GM21619 (cell line): ENCODE measurements around the gene TTC34.

Experiments
- ATAC-seq: cut with Tn5 transposase; IDR thresholded peaks from one replicate; pipeline ENCODE4 v1.9.1; 2021; ENCODE audit not compliant: unreplicated experiment

The TTC34 gene

DNA sequence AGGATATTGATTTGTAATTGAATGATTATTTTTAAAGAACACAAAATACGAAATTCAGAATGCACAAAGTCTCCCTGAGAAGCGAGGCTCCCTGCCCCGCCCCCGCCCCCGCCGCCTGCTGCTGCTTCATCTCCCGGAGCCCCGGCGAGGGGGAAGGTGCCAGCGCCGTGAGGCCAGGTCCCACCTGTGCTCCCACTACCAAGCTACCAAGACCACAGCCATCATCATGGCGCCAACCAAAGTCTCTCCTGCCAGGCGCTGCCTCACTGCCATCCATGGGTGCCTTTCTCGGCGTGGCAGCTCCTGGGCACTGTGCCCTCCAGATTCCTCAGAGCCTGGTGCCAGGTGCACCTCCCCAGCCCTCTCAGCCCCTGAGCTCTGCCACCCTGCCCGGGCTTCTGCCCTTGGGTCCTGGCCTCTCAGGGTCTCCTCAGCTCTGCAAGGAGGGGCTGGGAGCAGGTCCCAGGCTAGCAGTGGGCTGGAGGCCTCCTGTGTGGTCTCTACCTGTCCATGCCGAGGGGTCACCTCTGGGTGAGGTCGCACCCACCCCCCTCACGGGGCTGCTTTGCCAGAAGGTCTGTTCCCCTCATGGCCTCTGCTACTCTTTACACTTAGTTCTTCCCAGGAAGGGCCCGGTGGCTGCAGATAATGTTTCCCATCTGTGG, 29.4 kb upstream of the TTC34 start:
- ATAC-seq: no peak

DNA sequence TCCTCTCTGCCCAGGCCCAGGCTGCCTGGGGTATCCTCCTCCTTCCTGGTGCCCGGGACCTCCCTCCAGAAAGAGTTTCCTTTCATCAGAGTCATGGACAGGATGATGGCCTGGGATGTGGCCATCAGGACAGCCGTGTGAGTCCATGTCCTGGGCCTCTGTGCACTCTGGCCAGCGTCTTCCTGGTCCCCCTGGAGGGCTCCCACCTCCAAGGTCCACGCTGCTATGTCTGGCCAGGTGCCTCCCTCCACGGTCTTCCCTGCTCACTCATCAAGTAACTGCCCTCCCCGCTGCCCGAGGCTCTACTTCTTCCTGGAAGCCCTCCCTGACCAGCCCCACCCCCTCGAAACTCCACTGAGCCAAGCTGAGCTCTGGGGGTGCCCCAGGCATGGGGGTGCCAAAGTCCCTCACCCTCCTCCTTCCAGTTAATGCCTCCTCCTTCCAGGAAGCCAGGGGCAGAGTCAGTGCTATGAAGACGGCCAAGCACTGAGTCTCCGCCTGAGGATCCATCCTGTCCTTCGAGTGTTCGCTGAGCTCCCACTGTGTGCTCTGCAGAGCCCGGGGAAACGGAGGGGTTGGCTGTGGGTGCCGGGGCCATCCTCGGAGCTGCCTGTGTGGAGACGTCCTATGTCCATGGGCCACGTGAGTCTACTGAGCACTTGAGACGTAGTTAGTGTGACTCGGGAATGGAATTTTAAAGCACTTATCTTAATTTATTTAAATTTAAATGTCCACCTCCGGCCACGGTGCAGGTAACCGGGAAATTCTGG, 28.5 kb upstream of the TTC34 start:
- no peak for ATAC-seq

DNA sequence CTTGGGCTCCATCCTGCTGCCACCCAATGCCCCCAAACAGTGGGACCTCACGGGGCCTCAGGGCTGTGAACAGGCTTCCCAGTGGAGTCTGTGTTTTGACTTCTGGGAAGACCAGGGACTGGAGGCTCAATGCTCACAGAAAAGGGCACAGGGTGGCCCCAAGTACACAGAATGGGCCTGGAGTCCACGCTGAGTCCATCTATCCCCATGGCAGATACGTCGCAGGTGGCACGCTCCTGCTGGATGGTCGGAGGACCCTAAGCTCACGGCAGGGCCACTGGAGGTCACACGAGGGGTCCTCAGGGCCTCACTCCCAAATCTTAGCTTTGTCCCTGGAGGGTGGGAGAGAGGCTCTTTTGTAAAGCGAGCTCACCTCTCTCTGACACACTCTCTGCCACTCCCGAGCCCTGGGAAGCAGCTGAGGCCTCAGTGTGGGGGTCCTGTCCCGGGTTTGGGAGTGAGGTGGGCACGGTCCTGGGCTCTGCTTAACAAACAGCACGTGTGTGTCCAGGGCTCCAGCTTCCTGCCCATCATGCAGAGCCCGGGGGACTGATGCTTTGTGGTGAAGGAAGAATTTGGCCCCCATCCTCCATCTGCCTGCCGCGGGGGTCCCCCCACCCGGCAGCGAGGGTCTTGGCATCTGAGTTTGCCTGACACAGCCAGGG, 27.2 kb upstream of the TTC34 start:
- no peak for ATAC-seq

DNA sequence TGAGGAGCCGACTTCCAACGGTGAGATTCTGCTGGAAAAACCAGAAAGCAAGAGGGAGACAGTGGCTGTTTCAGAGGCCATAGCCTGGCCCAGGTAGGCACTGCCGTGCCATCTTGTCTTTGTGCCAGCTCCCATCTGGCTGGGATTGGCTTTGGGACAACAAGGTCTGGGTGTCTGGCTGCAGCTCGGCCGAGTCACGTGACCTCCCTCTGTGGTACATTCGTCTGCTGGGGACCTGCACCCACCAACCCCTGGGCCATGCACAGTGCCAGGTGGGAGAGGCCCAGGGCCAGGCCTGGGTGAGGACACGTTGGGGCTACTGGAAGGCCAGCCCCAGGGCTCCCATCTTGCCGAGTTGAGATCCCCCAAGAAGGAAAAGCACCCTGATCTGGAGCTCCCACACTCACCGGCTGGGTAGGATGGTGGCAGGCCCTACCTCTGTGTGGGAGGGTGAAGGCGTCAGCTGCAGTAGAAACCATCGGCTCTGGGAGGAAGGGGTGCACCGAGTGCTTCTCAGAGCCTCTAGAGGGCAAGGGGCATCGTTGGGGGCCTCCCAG, 25.3 kb upstream of the TTC34 start:
- no peak for ATAC-seq

DNA sequence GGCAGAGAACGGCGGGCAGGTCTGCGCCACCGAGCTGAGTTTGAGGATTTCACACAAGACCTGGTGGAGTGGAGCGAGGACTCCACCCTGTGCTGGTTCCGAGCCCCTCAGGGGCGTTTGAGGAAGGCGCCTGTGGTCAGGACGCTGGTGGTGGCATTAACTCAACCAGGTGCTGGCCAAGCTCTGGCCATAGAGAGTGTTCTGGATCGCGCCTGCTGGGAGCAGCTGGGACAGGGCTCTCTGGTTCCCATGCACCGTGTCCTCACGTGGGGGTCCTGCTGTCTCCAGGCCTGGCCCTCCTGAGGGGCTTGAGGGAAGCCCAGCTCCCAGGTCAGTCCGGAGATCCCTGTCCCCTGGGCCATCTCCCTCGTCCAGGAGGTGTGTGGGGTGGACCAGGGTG, 24.8 kb upstream of the TTC34 start:
- no peak for ATAC-seq

DNA sequence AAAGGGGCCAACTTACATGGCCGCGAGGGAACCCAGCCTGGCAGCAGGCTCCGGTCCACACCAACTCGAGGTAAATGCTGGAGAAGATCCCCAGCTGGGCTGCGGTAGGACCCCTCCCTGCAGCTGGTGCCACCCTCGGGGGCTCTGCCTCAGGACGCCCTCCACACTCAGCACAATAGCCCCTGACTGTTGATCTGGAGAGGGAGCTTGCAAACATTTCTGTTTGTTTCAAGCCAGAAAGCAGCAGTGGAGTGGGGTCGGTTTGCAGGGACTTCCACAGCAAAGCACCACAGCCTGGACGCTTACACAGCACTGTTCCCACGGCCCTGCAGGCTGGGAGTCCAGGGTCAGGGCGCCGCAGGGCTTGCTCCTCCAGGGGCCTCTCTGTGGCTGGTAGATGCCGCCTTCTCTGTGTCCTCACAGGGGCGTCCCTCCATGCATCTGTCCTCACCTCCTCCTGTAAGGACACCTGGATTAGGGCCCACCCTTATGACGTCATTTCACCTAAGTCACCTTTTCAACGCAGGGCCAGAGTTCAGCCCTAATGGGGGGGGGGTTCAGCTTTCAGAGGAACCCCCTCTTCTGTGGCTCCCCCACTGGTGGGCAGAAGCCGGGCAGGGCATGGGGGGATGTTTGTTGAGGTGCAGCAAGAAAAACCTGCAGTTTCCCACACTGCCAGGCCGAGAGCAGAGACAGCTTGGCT, 24.1 kb upstream of the TTC34 start:
- ATAC-seq: no peak

DNA sequence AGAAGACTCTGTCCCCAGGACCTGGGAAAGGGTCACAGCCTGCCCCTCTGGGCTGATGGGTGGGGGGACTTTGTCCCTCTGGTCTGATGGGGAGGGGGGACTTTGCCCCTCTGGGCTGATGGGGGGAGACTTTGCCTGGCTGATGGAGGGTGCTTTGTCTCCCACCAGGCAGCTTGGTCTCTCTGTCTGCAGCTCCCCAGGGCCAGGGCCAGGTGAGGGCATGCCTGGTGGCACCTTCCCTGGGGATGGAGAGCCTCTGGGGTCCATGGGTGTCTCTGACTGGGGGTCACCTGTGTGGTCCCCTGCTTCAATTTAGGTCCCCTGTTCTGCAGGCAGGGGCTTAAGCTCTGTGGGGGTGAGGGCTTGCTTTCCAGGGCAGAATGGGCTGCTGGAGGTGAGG, 23.5 kb upstream of the TTC34 start:
- no peak for ATAC-seq

DNA sequence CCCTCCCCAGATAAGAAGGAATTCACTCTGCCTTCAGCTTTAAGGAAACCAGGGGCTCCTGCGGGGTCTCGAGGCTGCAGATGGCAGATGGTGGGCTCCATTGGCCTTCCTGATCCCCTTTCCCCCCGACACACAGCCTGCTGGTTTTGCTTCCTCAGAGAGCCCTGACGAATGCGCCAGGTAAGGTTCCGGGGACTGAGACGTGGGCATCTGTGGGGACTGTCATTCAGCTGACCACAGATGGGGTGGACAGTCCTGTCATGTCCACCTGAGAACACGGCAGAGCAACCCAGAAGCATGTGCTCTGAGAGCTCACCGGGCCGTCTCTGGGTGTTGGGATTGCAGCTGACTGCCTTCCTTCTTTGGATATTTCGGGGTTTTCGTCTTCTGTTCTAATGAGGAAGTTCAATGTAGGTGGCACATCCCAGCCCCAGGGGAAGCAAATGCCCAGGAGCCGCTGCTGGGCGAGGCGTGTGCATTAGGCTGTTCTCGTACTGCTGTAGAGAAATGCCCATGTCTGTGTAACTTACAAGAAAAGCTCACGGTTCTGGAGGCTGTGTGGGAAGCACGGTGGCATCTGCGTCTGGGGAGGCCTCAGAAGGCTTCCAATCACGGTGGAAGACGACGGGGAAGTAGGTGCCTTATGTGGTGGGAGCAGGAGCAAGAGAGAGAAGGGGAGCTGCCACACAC, 22.6 kb upstream of the TTC34 start:
- ATAC-seq: no peak

DNA sequence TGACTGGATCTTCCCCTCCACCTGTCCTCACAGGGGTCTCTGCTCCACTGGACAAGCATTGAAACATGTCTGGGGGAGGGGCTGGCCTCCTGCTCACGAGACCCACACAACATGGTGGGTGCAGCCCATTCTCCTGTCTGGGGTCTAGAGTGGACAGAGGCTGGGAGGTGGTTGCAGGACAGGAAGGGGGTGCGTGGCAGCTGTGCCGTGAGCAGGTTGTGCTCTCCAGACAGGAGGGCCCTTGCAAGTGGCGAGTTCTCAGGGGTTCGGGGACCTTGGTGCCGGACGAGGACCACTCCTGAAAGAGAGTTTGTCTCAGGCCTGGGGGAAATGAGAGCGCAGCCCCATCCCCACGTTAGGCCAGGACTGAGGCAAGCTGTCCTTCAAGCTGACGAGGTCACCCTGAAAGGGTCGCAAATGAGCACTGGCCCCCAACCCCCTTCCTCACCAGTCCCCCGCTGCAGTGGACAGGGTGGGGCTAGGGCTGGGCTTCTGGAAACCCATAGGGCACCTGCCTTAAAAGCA, 21.2 kb upstream of the TTC34 start:
- ATAC-seq: no peak

DNA sequence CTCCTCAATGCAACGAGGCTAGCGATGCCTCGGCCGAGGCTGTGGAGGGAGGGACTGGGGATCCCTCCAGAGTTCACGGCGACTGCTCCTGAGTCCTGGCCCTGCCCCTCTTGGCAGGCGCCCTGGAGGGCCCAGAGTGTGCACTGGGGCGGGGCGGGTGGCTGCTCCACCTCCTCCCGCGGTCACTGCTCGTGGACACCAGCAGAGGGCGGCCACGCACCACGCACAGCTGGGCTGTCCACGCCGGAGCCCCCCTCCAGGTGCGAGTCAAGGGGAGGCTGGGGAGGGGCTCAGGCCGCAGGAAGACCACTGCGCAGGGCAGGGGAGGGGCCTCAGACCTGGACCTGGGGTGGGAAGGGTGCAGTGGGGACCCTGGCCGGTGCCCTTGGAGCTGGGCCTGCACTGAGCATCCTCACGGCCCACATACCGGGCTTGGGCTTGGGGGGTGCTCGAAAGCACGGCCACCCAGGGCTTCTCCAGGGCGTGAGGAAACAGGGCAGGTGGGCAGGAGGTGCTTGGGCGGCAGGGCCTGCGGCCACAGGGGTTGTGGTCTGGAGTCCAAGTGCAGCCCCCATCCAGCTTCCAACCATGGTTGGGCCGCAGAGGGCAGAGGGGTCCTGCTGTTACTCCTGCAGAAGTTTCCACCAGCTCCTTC, 20.6 kb upstream of the TTC34 start:
- ATAC-seq: no peak

DNA sequence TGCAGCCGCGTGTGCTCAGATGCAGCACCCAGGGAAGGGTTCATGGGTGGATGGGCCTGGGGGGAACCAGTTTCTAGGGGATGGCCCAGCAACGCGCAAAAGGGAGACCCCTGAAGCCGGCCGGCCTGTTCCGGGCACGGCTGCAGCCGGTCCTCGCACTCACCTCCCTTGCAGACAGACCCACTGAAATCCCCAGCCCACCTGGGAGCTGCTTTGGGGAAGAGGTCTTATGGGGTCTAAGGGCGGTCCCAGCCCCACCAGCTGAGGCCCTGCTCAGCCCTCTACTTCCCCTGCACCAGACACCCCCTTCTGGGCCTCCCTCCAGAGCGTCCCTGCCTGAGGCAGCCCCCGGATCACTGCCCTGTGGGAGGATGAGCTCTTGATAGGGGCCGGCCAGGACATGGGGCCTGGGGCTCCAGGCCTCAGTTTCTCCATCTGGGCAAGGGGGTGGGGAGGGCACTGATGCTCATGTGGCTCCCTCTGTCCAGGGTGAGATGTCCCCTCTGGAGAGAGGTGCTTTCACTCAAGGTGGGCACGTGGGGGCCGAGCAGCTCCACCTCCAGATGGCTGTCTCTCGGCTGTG, 20.0 kb upstream of the TTC34 start:
- ATAC-seq: no peak

DNA sequence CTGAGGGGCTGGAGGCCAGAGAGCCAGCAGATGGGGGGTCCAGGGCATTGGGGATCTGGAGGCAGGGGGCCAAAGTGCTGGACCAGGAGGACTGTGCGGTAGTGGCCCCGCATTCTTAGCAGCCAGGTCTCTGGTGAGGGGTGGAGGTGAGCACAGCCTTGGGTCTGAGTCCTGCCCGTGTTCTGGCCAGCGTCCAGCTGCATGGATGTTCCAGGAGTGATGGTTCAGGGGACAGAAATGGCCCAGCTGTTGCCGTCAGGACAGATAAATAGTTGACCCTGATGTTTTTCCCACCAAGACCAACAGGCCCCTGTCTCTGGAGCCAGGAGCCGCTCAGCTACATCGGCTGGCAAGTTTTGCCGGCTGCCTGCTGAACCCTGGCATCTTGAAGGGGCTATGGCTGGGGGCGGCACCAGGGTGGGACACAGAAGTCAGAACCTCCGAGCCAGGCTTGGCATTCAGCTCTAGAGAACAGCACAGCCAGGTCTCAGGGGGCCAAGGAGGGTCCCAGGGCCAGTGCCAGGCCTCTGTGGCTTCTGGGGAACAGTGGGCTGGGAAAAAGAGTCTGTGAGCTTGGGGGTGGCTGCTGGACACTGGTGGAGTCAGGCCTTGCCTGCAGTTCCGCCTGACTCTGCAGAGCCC, 19.4 kb upstream of the TTC34 start:
- ATAC-seq: no peak

DNA sequence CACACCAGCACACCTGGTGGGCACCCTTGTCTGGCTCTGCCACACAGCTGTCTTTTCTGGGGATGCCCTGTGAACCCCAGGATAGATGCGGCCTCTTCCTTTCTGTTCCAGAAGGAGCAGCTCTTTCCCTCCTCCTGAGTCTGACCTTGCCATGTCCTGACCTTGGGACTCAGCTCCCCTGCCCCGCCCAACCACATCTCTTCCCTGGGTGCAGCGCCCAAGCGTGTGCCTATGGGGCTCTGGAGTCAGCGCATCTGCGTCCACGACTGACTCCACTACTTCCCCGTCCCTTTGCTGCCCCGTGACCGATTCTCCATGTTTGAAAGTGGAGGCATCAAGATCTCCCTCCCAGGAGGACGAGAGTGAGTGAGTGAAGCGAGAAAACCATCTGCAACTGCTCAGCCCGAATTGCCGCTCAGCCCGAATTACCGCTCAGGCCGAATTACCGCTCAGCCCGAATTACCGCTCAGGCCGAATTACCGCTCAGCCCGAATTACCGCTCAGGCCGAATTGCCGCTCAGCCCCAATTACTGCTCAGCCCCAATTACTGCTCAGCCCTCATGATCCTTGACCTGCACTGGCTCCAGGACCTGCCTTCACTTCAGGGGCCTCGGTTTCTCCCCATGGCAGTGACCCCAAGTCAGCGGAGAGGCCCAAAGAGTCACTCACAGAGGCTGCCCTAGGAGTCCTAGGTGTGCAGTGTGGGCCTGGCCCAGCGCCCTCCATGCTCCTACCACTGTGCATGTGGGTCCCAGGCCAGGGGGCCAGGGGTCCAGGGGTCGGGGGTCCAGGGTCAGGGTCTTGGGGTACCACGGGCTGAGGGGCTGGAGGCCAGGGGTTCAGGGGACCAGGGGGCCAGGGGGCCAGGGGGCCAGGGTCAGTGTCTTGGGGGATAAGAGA, 18.6 kb upstream of the TTC34 start:
- no peak for ATAC-seq

DNA sequence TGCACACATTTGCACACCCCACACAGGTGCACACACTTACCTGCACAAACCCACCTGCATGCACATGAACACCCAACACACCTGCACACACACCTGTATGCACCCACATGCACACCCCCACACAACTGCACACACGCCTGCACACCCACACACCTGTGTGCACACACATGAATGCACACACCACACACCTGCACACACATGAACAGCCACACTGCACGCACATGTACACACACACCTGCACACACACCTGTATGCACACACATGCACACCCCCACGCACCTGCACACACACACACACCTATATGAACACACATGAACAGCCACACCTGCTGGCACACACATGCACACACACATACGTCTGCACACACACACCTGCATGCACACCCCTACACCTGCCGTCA, 17.9 kb upstream of the TTC34 start:
- no peak for ATAC-seq

DNA sequence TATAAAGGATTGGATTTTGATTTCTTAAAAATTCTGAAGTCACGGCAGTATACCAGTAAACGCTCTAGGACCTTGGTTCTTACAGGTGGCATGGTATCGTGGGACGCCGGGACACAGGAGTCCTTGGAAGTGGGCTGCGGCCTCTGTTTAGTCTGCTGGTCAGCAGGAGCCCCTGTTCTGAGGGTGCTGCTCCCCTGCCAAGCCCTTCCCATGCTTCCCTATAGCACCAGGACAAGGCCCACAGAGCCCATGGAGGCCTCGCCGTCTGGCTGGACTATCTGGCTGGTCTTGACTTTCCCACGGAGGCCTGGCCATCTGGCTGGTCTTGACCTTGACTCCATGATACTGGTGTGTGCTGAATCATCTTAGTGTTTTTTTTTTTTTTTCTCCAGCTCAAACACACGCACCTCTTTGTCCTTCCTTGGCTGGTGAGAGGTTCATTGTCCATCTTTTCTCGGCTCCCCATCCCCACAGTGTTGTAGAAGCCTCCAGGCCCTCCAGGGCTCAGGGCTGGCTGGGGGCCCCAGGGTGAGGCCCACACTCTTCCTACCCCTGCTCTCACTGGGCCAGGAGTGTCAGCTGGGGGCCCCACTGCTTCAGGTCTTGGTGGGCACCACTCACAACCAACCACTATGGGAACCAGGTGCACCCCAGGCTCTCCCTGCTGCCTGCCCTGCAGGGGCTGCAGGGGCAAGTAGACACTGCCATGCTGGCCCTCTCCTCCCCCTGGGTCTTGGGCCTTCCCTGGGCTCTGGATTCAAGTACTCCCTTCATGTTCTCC, 16.5 kb upstream of the TTC34 start:
- ATAC-seq: no peak

DNA sequence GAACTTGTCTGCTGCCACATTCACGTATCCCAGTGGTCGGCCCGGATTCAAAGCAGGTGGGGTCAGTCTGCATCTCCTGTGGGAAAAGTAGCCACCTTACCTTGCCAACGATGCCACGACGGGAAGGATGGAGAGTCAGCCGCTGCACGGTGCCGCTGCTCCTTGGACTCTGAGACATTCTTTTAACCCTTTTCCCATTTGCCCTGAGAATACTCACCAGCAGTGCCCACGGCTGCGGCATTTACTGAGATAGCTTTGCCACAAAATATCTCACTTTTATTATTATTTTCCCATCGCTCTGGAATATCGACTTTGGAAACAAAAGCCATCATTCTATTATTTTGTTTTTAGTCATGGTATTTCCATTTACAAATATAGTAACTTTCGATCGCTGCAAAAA, 15.3 kb upstream of the TTC34 start:
- no peak for ATAC-seq

DNA sequence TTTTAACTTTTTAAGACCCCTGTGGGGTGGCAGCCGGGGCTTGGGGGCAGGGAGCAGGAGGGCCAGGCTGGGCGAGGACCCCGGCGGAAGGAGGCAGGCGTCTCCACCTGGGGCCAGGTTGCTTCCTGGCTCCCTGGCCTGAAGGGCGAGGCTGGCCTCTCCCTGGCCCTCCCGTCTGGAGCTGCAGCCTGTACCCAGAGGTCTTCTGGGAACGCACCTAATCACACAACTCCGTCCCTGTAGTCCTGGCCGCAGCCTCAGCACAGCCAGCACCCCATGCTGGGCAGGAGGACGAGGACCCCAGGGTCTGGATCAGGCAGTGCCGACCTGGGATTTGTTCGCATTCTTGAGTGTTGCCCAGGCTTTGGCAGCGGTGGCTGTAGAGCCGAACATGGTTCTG, 14.1 kb upstream of the TTC34 start:
- ATAC-seq: no peak
